CD14-positive monocyte (primary cell): ENCODE results near the gene APOL6. TPM values are rescaled to one million over a fixed set of nuclear protein-coding genes. Genes with fewer than 3 reads are reported as not detected.
A peak's percentile ranks its signal among the peaks of the same experiment; 100 is the strongest.

Source experiments
- DNase-seq, 3 donors: peaks; one replicate each; pipeline ENCODE4 v3.0.0-alpha.2; 2011 to 2022
- H2AFZ ChIP-seq: 2 replicates; pipeline ENCODE4 v1.6.0; 2012; ENCODE audit warnings: mild to moderate bottlenecking, low read depth, low read length, inconsistent platforms; ENCODE audit not compliant: insufficient read depth, poor library complexity, severe bottlenecking
- H3K27ac ChIP-seq, 2 donors: 1 replicate in 1 of 2; 2 replicates in 1 of 2; pipeline ENCODE4 v1.5.1; 2012 to 2013; ENCODE audit warnings: low read length in 2 of 2, control low read depth in 1 of 2, inconsistent platforms in 1 of 2, low read depth in 1 of 2, mild to moderate bottlenecking in 1 of 2
- H3K27me3 ChIP-seq, 2 donors: one replicate each; pipeline versions ENCODE4 v1.6.0 to v1.6.1; 2011 to 2013; ENCODE audit warnings: low read length in 2 of 2; ENCODE audit not compliant: control insufficient read depth in 2 of 2, insufficient read depth in 2 of 2
- H3K36me3 ChIP-seq, 2 donors: replicated peaks in 1 of 2; 1 replicate in 1 of 2; 2 replicates in 1 of 2; pipeline versions ENCODE4 v1.5.1 to v1.6.1; 2012 to 2013; ENCODE audit warnings: low read length in 2 of 2, control low read depth in 1 of 2, inconsistent platforms in 1 of 2, mild to moderate bottlenecking in 1 of 2; ENCODE audit not compliant: insufficient read depth in 2 of 2, control insufficient read depth in 1 of 2
- H3K4me1 ChIP-seq, 2 donors: 1 replicate in 1 of 2; 2 replicates in 1 of 2; pipeline versions ENCODE4 v1.5.1 to v1.6.1; 2012 to 2013; ENCODE audit warnings: low read length in 2 of 2, control low read depth in 1 of 2, inconsistent platforms in 1 of 2, mild to moderate bottlenecking in 1 of 2, moderate library complexity in 1 of 2; ENCODE audit not compliant: insufficient read depth in 2 of 2, control insufficient read depth in 1 of 2
- H3K4me2 ChIP-seq: replicated peaks from 2 replicates; pipeline ENCODE3; 2012; ENCODE audit warnings: low read length, moderate library complexity, mild to moderate bottlenecking; ENCODE audit not compliant: poor library complexity, severe bottlenecking; ENCODE audit errors: extremely low read depth
- H3K4me3 ChIP-seq, 3 experiments: fragments of 200-600 bp in 1 of 3; sonication (generic) in 1 of 3; replicated peaks in 1 of 3; 1 replicate in 2 of 3; 2 replicates in 1 of 3; pipeline ENCODE4 v1.5.1; 2011 to 2013; ENCODE audit warnings: low read length in 3 of 3, mild to moderate bottlenecking in 3 of 3, control low read depth in 2 of 3, low read depth in 2 of 3, inconsistent platforms in 1 of 3, moderate library complexity in 1 of 3
- H3K79me2 ChIP-seq: 2 replicates; pipeline ENCODE4 v1.6.0; 2012; ENCODE audit warnings: mild to moderate bottlenecking, control low read depth, inconsistent platforms, low read length, moderate library complexity; ENCODE audit not compliant: insufficient read depth
- H3K9ac ChIP-seq: 2 replicates; pipeline ENCODE4 v1.6.0; 2017; ENCODE audit warnings: low read length, mild to moderate bottlenecking; ENCODE audit not compliant: insufficient read depth, poor library complexity, severe bottlenecking
- H3K9me3 ChIP-seq, 2 donors: replicated peaks in 1 of 2; 1 replicate in 1 of 2; 2 replicates in 1 of 2; pipeline versions ENCODE4 v1.5.1 to v1.6.1; 2012 to 2013; ENCODE audit warnings: low read length in 2 of 2, control low read depth in 1 of 2; ENCODE audit not compliant: control insufficient read depth in 1 of 2, insufficient read depth in 1 of 2
- H4K20me1 ChIP-seq: 2 replicates; pipeline ENCODE4 v1.6.0; 2012; ENCODE audit warnings: mild to moderate bottlenecking, low read length, control low read depth, moderate library complexity; ENCODE audit not compliant: insufficient read depth
- H3K27ac Mint-ChIP-seq, 7 donors: one replicate each; pipeline ENCODE4 v1.8.0; 2020; ENCODE audit warnings: mild to moderate bottlenecking in 7 of 7, mixed read lengths in 7 of 7, moderate library complexity in 6 of 7, inconsistent platforms in 2 of 7
- H3K27me3 Mint-ChIP-seq, 3 donors: one replicate each; pipeline ENCODE4 v1.8.0; 2021 to 2022; ENCODE audit warnings: low read depth in 3 of 3, mild to moderate bottlenecking in 3 of 3, mixed read lengths in 3 of 3, moderate library complexity in 3 of 3, inconsistent platforms in 1 of 3
- H3K36me3 Mint-ChIP-seq, 2 donors: one replicate each; pipeline ENCODE4 v1.8.0; 2020; ENCODE audit warnings: mixed read lengths in 2 of 2, inconsistent platforms in 1 of 2, mild to moderate bottlenecking in 1 of 2
- H3K4me1 Mint-ChIP-seq: one replicate; pipeline ENCODE4 v1.8.0; 2020; ENCODE audit warnings: mild to moderate bottlenecking, mixed read lengths
- H3K4me3 Mint-ChIP-seq, 2 donors: one replicate each; pipeline ENCODE4 v1.8.0; 2020; ENCODE audit warnings: mild to moderate bottlenecking in 2 of 2, mixed read lengths in 2 of 2, moderate library complexity in 1 of 2
- H3K9me3 Mint-ChIP-seq, 7 donors: one replicate each; pipeline ENCODE4 v1.8.0; 2020 to 2022; ENCODE audit warnings: mixed read lengths in 7 of 7, mild to moderate bottlenecking in 6 of 7, moderate library complexity in 6 of 7, inconsistent platforms in 2 of 7
- WGBS: methylation state at CpG from one replicate; pipeline ENCODE4 v1.1.5; 2013; ENCODE audit warnings: missing lambda C conversion rate; ENCODE audit not compliant: insufficient coverage; 5-methylcytosine and 5-hydroxymethylcytosine counted together
- intact Hi-C, 2 donors: fragments of 100-400 bp; cut with micrococcal nuclease; formaldehyde crosslinking; loops; one replicate each; pipeline versions ENCODE4 v1.15.0 to v1.15.1; 2023
- polyA plus RNA-seq, 3 donors: library from polyadenylated mRNA; depleted of rRNA in 1 of 3; unstranded in 2 of 3; stranded (reverse) in 1 of 3; fragments of 300-500 nt in 2 of 3; fragments of >200 nt in 1 of 3; fragmentation: Illumina TruSeq in 2 of 3; gene quantifications; 1 replicate in 2 of 3; 2 replicates in 1 of 3; pipeline ENCODE4 v1.2.3, GENCODE V29; 2012 to 2021
- TF ChIP-seq, protein P1 (sequence below): fragments of 200-600 bp; IDR thresholded peaks from one replicate; pipeline ENCODE4 v1.8.0; 2022; ENCODE audit warnings: antibody characterized with exemption, mild to moderate bottlenecking

The APOL6 gene
- polyA plus RNA-seq, 3 donors: 7.6 to 13.6 (median 9.1) TPM

DNA sequence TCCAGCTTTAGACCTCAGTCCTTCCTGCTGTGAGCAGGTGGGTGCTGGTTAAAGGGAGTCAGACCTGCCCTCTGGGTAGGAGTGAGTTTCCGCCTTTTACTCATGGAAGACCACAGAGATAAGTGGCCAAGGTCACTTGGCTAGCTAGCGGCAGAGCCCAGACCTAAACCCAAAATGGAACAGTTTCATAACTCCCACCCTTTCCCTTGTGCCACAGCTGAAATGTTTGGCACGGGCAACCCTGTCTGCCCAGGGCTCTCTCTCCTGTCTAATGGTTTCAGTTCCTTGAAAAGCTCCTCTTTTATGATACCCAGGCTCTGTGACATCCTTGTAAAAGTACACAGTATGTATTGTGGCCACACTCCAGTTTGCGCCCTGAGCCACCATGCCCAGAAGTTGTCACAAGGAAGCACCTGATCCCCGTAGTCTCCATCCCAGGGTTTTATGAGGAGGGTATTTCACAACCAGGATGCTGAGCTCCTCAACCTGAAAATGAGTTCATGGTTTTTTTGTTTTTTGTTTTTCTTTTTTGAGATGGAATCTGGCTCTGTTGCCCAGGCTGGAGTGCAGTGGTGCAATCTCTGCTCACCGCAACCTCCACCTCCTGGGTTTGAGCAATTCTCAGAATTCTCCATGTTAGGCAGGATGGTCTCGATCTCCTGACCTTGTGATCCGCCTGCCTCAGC, 36.2 kb upstream of the APOL6 start:
- Histone ChIP-seq H3K27me3 (no peaks in the 10 kb centered on the region), H3K4me3 (peak overlapping the region in 1 of 3 experiments; percentile 7), H3K79me2 (no peaks in the 10 kb centered on the region), H3K4me1 (peaks cover 37 to 45% of the 10 kb centered on the region in 2 donors), H3K9me3 (no peaks in the 10 kb centered on the region), H3K4me2 (peak overlapping the region; percentile 13), H3K9ac (no peak overlapping the region), H4K20me1 (no peaks in the 10 kb centered on the region), H3K36me3 (no peaks in the 10 kb centered on the region), H2AFZ (no peak overlapping the region), H3K27ac (peak overlapping the region in 1 of 2 donors; percentile 15)
- intact Hi-C loops: no loop called here
- H3K27ac Mint-ChIP-seq: peak overlapping the region in 6 of 7 donors; percentile 40 to 83 (median 70)
- peaks cover 0 to 2% (median 0%) of the 10 kb centered on the region in 7 donors for H3K9me3 Mint-ChIP-seq
- no peak overlapping the region for H3K4me3 Mint-ChIP-seq
- H3K4me1 Mint-ChIP-seq: peaks cover 49% of the 10 kb centered on the region
- 0% methylated on average over 2 of the region's 8 CpGs for WGBS
- H3K36me3 Mint-ChIP-seq: no peaks in the 10 kb centered on the region
- TF ChIP-seq, protein P1, sequence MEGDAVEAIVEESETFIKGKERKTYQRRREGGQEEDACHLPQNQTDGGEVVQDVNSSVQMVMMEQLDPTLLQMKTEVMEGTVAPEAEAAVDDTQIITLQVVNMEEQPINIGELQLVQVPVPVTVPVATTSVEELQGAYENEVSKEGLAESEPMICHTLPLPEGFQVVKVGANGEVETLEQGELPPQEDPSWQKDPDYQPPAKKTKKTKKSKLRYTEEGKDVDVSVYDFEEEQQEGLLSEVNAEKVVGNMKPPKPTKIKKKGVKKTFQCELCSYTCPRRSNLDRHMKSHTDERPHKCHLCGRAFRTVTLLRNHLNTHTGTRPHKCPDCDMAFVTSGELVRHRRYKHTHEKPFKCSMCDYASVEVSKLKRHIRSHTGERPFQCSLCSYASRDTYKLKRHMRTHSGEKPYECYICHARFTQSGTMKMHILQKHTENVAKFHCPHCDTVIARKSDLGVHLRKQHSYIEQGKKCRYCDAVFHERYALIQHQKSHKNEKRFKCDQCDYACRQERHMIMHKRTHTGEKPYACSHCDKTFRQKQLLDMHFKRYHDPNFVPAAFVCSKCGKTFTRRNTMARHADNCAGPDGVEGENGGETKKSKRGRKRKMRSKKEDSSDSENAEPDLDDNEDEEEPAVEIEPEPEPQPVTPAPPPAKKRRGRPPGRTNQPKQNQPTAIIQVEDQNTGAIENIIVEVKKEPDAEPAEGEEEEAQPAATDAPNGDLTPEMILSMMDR: no peak
- peak in 2 of 3 donors; percentile 64 to 65 for DNase-seq
- peaks cover 17 to 21% (median 20%) of the 10 kb centered on the region in 3 donors for H3K27me3 Mint-ChIP-seq

DNA sequence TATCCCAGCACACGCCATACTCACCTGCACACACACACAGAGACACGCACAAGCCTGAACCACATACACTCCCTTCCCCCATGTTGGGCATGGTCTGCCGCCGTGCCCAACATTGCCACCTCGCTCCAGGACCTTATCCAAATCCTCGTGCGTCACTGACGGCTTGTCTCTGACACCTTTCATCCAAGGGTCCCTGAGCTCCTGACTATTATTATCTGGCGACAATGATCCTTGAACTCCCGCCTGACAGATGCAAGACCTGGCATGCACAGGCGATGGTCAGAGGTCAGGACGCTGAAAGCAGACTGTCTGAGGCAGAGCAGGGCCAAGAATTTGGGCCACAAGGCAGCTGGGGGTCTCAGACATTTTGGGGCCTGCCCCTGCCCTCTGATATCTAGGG, 35.3 kb upstream of the APOL6 start:
- Histone ChIP-seq H3K4me3 (no peak overlapping the region), H3K9me3 (no peaks in the 10 kb centered on the region), H3K9ac (no peak overlapping the region), H3K27ac (no peak overlapping the region), H3K36me3 (no peaks in the 10 kb centered on the region), H3K27me3 (no peaks in the 10 kb centered on the region), H2AFZ (no peak overlapping the region), H3K4me1 (peaks cover 29 to 37% of the 10 kb centered on the region in 2 donors), H3K79me2 (no peaks in the 10 kb centered on the region), H3K4me2 (no peak overlapping the region), H4K20me1 (no peaks in the 10 kb centered on the region)
- Mint-ChIP-seq H3K4me3 (no peak overlapping the region), H3K27me3 (peaks cover 17 to 21% (median 20%) of the 10 kb centered on the region in 3 donors), H3K4me1 (peaks cover 41% of the 10 kb centered on the region), H3K27ac (peak overlapping the region in 1 of 7 donors; percentile 75), H3K36me3 (no peaks in the 10 kb centered on the region), H3K9me3 (peaks cover 0 to 2% (median 0%) of the 10 kb centered on the region in 7 donors)
- TF ChIP-seq, protein P1: no peak
- intact Hi-C loops: no loop called here
- 98% methylated on average over 12 of the region's 12 CpGs for WGBS
- DNase-seq: no peak
